DOHH2 (cell line): Measurements from ENCODE around the gene AUTS2.

ENCODE experiments used
- CTCF ChIP-seq: fragments of 200-600 bp; sonication (generic); IDR thresholded peaks from one replicate; pipeline ENCODE4 v1.5.1; 2014; ENCODE audit warnings: antibody characterized with exemption, mild to moderate bottlenecking, low read depth, low read length; ENCODE audit not compliant: poor library complexity, severe bottlenecking
- EZH2phosphoT487 ChIP-seq: fragments of 200-600 bp; sonication (generic); IDR thresholded peaks from 2 replicates; pipeline ENCODE4 v1.6.1; 2017; ENCODE audit warnings: borderline replicate concordance, mild to moderate bottlenecking, antibody characterized with exemption, low read length, moderate library complexity, mixed read lengths

DNA sequence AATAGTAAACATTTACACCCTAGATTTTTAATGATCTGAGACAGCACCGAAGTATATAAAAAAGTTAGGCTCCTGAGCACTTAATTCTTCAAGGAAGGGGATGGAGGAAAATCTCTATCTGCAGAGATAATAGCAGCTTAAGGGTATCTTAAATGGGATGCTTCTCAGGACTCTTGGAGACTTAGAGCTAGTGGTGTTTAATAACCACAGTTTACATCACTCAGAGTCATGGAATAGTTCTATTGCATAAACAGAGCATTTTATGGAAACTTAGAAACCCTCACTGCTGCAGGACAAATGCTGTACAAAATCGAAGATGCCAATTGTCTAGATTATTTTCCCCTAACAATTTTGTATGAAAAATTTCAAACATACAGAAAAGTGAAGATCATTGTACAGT lies 1134.8 kb downstream of the AUTS2 start:
- TF ChIP-seq EZH2phosphoT487 = no peak
- no peak for TF ChIP-seq CTCF
